Skeletal muscle cell (primary cell): ENCODE results near the gene OVAAL.
A peak's percentile ranks its signal among the peaks of the same experiment; 100 is the strongest.

Experiments
- DNase-seq: peaks from one replicate; pipeline ENCODE4 v3.0.0-alpha.2; 2010; ENCODE audit warnings: low read depth
- H3K4me3 ChIP-seq: 2 replicates; pipeline ENCODE4 v1.5.1; 2011; ENCODE audit warnings: low read depth, mild to moderate bottlenecking, control low read depth, low read length, moderate library complexity

OVAAL gene

DNA sequence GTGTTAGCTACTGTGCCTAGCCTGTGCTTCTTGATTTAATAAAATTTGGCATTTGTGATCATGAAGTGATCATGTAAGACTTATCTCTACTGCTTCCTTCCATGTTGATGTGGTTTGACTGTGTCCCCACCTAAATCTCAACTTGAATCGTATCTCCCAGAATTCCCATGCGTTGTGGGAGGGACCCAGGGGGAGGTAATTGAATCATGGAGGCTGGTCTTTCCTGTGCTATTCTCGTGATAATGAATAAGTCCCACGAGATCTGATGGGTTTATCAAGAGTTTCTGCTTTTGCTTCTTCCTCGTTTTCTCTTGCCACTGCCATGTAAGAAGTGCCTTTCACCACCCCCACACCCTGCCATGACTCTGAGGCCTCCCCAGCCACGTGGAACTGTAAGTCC, at the start of gene OVAAL:
Gene OVAAL (plus strand): TSS at position 301 of the 400 bp plus-strand sequence.
- H3K4me3 ChIP-seq = no peak within 1 kb of the TSS
- no peak for DNase-seq

- H3K4me3 ChIP-seq = no peak overlapping the region
- no peak for DNase-seq
Measured at GRCh38 chr1:180510882-180511281, 47.9 kb upstream of the OVAAL start.

DNA sequence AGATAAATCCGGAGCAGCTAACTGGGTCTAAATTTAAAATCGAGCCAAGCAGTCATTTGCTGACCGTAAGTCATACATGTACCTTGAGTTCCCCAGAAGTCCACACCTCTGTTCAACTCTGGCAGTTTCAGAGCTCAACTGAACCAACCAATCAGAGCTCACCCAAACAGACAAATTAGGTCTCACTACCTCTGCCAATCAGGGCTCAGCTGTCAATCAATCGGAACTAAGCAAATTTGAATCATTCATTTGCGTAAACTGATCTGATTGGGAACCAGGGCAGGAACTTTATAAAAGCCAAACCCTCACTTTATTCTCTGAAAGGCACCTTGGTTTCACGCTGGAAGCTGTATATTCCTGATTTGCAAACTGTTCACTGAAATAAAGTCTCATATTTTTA, 45.2 kb upstream of the OVAAL start:
- no peak for DNase-seq
- no peak overlapping the region for H3K4me3 ChIP-seq

- DNase-seq = no peak
- H3K4me3 ChIP-seq = no peak overlapping the region
Measured at GRCh38 chr1:180515364-180515763, 43.4 kb upstream of the OVAAL start.

DNA sequence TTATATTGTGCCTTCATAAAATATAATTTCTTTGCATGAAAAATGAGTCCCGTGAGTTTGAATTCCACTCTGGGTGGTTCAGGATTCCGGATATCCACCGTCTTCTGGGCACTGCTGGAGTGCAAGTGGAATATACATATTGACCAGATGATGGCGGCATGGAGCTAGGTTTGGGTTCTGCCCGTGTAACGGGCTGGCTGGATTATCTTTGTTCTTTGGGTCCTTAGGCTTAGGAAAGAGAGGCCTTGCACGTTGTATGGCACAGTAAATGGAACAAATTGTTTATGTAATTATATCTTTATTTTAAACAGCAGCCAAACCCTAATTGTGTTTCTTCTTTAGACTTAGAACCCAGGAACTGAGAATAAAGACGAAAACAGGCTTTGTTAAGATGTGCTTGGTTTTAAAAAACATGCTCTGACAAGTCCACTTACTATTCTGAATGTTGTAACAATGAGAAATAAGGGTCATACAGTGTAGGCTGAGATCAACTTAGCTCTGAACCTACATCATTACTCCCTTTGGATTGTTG, 42.8 kb upstream of the OVAAL start:
- DNase-seq = no peak
- H3K4me3 ChIP-seq = no peak overlapping the region

DNA sequence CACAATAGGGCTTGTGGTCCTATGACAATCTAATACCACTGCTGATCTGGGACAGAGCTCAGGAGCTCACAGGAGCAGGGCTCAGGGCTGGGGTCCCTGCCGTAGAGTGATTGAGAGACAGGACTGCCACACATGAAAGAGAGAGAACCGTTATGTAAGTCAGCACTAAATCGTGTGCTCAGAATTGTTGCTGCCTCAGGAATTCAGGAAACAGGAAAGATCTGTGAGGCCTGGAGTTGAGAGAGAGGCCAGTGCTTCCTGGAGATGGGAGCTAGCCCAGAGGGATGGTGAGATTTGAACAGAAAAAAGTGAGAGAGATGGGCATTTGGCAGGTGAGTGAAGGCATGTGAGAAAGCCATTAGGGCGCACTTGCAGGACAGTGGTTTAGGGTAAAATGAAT, 38.9 kb upstream of the OVAAL start:
- DNase-seq = no peak
- H3K4me3 ChIP-seq = no peak overlapping the region

- DNase-seq = no peak
- H3K4me3 ChIP-seq = no peak overlapping the region
Measured at GRCh38 chr1:180521474-180522212, 37.1 kb upstream of the OVAAL start.

DNA sequence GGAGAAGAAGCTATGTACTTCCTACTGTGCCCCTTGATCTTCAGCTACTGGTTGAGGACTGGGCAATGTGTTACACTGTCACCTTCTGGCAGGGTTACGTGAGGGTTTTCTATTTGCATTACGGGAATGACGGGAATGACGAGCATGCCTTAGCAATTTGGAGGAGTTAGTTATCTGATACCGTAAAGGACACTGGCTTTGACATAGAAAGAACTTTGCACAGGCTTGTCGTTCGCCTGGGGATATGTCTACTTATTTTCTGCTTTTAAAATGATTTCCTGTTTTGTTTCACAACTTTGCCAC, 36.6 kb upstream of the OVAAL start:
- DNase-seq = no peak
- H3K4me3 ChIP-seq = no peak overlapping the region

- no peak for DNase-seq
- H3K4me3 ChIP-seq = no peak overlapping the region
Measured at GRCh38 chr1:180524160-180524914, 34.4 kb upstream of the OVAAL start.

DNA sequence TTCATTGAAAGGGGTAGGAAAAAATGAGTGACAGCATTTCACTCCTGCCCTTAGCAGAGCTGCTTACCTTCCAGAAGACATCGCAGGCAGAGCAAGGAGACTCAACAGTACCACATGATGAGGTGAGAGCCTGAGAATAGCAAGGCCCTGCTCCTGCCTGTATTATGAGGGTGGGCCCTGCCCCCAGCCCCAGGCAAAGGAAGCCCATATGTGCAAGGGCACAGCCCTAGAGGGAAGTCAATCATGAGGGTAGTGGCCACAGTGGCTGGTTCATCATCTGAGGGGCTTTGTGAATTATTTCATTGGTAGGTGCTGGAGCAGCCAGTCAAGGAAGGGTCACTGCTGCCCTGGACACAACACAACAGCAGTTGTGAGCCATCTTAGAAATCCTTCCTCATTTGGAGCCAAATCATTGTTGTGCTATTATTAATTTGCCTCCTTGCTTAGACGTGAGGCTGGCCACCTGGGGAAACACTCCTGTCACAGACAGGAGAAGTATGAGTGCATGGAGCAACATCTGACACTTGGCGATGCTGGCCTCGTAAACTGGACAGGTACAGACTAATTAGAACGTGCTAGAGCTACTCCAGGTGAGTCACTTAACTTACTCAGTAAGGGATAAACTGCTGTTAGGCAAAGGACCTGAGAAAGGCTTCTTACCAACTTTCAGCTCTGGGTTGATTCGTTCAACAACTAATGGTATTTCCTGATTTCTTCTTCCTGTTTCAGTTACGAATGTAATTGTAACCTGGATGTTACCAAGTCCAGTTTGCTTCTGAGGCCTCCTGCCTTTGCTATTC, 33.6 kb upstream of the OVAAL start:
- no peak overlapping the region for H3K4me3 ChIP-seq
- no peak for DNase-seq

DNA sequence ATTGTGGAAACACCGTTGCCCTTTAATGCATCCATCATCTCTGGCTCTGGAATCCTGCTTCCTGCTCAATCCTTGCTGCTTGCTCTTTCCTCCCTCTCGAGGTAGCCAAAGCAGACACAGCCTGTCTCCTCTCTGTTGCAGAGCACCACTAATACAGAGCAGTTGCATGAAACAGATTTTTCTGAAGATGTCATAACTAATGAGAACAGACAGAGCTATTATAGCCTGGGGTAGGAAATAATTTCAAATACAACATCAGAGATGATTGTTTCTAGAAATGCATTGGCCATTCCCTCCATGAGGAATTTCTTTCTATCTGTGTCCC, 33.1 kb upstream of the OVAAL start:
- no peak for DNase-seq
- H3K4me3 ChIP-seq = no peak overlapping the region

DNA sequence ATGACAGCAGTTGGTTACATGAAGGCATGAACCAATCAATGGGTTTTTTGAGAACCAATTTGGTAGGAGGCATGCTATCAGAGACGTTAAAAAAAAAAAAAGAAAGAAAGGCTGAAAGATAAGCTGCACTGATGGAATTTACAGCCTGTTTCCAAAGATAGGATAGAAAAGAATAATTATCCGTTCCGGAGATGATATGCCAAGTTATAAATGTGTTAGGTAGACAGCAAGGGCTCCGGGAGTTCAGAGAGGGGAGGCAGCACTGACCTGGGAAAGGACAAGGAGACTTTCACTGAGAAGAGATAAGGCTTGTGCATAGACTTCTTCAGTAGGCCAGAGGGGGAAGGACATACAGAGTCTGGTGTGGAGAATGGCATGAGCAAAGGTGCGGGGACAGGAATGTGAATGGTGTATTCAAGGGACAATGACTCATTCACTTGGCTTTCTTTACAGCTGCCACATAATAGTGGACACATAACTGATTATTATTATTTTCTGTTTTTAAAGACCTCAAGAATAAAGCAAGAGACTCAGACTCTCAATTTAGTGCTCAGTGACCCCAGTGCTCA, 31.6 kb upstream of the OVAAL start:
- H3K4me3 ChIP-seq = no peak overlapping the region
- DNase-seq = no peak

GRCh38 chr1:180528868-180529470, 29.8 kb upstream of the OVAAL start:
- no peak overlapping the region for H3K4me3 ChIP-seq
- no peak for DNase-seq

GRCh38 chr1:180530501-180530900, 28.3 kb upstream of the OVAAL start:
- no peak overlapping the region for H3K4me3 ChIP-seq
- peak; percentile 60 for DNase-seq

DNA sequence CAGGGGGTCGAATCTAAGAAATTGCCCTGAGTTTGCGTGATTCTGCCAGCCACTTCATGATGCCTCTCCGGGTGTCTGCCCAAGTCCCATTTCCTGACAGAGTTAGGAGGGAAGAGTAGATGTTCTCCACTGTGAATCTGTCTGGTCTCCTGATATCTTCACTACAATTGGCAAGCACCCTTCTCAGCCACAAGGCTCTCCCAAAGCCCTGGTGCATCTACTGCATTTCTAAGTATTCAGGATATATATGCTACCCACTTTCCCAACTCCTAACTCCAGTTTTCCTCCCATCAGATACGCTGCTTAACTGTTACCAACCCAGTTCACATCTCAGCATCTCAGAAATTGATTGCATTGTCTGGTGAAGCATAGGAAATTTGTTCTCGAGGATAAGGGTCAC, 25.9 kb upstream of the OVAAL start:
- DNase-seq = no peak
- H3K4me3 ChIP-seq = no peak overlapping the region

GRCh38 chr1:180533266-180533987, 25.3 kb upstream of the OVAAL start:
- DNase-seq = no peak
- H3K4me3 ChIP-seq = no peak overlapping the region

DNA sequence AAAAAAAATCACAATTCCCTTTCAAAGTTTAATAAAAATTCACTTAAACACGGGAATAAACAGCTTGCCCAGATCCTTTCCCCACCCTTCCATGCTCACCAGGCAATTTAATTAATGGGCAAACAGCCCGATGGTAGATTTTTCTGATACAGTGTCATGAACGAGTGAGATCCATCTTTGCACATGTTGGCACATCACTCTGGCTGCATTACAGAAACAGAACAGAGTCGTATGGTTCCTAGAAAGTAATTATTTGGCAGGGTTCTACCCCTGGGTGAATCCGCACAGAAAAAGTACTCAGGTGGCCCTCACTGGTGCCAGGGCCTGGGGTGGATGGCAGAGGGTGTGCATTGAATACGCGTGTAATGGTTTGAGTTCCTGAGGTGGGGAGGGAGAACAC, 24.6 kb upstream of the OVAAL start:
- DNase-seq = no peak
- no peak overlapping the region for H3K4me3 ChIP-seq

- H3K4me3 ChIP-seq = no peak overlapping the region
- no peak for DNase-seq
Measured at GRCh38 chr1:180535418-180535999, 23.3 kb upstream of the OVAAL start.
